ENCODE data around the gene TMC5.

Gene TMC5

GRCh38 chr16:19418200-19418599, 517 bp downstream of the TMC5 start:
- DNase-seq (ENCODE audit: low read depth, low spot score), result no peak
- TF ChIP-seq FOXP2 (optimal IDR thresholded peaks at IDR 0.05; ENCODE audit: control extremely low read depth, extremely low read length, insufficient read depth) (no peak), EZH2 (IDR thresholded peaks at IDR 0.05) (no peak), POLR2AphosphoS5 (IDR thresholded peaks at IDR 0.05; ENCODE audit: borderline replicate concordance, low read depth, low read length) (no peak)
- H3K9me3 ChIP-seq (ENCODE audit: low read depth, low read length), result no peaks in the 10 kb centered on the region
- no peak overlapping the region for H3K4me3 ChIP-seq
- H3K36me3 ChIP-seq (ENCODE audit: insufficient read depth, low read length), result no peaks in the 10 kb centered on the region
- no peak overlapping the region for H3K27ac ChIP-seq
- H3K9ac ChIP-seq (ENCODE audit: insufficient read length), result no peak overlapping the region

DNA sequence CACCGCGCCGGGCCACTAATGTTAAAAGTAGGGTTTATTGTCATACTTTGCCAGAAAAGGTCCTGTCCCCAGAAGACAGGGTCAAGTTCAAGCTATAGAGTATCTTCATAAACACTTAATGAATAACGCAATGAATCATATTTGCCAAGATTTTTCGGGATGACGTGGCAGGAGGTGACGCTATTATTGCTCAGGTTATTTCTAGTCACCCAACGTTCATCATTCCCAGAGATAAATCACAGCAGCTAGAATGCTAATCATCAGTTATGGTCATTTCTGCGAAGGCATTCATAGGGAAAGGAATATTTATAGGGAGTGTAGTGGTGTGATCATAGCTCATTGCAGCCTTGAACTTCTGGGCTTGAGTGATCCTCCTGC, 2.0 kb downstream of the TMC5 start:
- Histone ChIP-seq H3K9me3 (ENCODE audit: low read depth, low read length) (no peaks in the 10 kb centered on the region), H3K36me3 (ENCODE audit: insufficient read depth, low read length) (no peaks in the 10 kb centered on the region), H3K27ac (no peak overlapping the region), H3K4me3 (no peak overlapping the region), H3K9ac (ENCODE audit: insufficient read length) (no peak overlapping the region)
- DNase-seq (ENCODE audit: low read depth, low spot score), result no peak
- TF ChIP-seq EZH2 (IDR thresholded peaks at IDR 0.05) (no peak), FOXP2 (optimal IDR thresholded peaks at IDR 0.05; ENCODE audit: control extremely low read depth, extremely low read length, insufficient read depth) (no peak), POLR2AphosphoS5 (IDR thresholded peaks at IDR 0.05; ENCODE audit: borderline replicate concordance, low read depth, low read length) (no peak)

- Histone ChIP-seq H3K9me3 (ENCODE audit: low read depth, low read length) (no peaks in the 10 kb centered on the region), H3K27ac (no peak overlapping the region), H3K4me3 (no peak overlapping the region), H3K36me3 (ENCODE audit: insufficient read depth, low read length) (no peaks in the 10 kb centered on the region), H3K9ac (ENCODE audit: insufficient read length) (no peak overlapping the region)
- DNase-seq (ENCODE audit: low read depth, low spot score), result no peak
- TF ChIP-seq POLR2AphosphoS5 (IDR thresholded peaks at IDR 0.05; ENCODE audit: borderline replicate concordance, low read depth, low read length) (no peak), EZH2 (IDR thresholded peaks at IDR 0.05) (no peak), FOXP2 (optimal IDR thresholded peaks at IDR 0.05; ENCODE audit: control extremely low read depth, extremely low read length, insufficient read depth) (no peak)
Measured at GRCh38 chr16:19424478-19424877, 6.8 kb downstream of the TMC5 start.

DNA sequence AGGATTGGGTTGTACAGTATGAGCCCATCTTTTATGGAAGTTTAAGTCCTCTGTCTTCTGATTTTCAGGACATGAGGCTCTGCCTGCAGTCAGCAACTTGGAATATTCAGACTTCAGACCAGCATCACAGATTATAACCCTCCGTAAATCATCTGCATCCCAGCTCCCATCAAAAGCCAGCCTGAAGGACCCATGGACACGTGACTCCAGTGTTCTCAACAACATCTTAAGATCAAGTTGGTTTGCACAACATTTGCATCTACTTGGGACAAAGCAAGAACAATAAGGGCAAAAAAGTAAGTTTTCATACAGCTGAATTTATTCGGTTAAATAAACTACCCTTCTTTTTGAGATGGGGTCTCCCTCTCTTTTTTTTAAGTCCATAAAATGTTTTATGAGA, 12.7 kb downstream of the TMC5 start:
- no peak for DNase-seq (ENCODE audit: low read depth, low spot score)
- Histone ChIP-seq H3K36me3 (ENCODE audit: insufficient read depth, low read length) (no peaks in the 10 kb centered on the region), H3K27ac (no peak overlapping the region), H3K9ac (ENCODE audit: insufficient read length) (no peak overlapping the region), H3K9me3 (ENCODE audit: low read depth, low read length) (no peaks in the 10 kb centered on the region), H3K4me3 (no peak overlapping the region)
- TF ChIP-seq EZH2 (IDR thresholded peaks at IDR 0.05) (no peak), FOXP2 (optimal IDR thresholded peaks at IDR 0.05; ENCODE audit: control extremely low read depth, extremely low read length, insufficient read depth) (no peak), POLR2AphosphoS5 (IDR thresholded peaks at IDR 0.05; ENCODE audit: borderline replicate concordance, low read depth, low read length) (no peak)

DNA sequence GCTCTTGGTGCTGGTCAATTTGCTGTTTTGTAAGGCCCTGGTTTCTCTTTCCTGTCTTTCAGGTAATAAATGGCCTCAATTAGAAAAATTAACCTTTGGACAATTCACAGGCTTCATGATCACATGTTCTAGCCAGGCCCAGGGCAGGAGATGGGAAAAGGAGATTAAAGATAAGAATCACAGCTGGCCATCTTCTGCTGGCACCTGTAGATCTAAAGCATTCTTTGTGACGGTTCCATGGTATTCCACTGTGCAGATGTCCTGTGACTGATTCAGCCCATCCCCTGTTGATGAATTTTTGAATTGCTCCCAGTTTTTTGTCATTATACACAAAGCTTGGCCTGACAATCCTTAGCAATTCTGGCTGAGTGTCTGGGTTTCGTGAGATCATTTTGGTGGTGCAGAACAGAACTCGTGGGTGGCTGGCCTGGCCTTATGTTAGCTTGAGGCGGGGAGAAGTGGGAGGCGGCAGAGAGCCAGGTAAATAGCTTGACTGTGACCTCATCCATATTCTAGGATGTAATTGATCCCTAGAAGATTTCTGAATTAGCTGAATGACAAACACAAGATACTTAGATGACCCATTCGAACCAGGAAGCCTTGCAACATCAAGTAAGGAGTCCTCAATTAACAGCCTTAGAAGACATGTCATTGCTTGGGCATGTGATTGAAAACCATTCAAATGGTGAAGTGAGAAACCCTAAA, 14.1 kb downstream of the TMC5 start:
- TF ChIP-seq EZH2 (IDR thresholded peaks at IDR 0.05) (no peak), FOXP2 (optimal IDR thresholded peaks at IDR 0.05; ENCODE audit: control extremely low read depth, extremely low read length, insufficient read depth) (no peak), POLR2AphosphoS5 (IDR thresholded peaks at IDR 0.05; ENCODE audit: borderline replicate concordance, low read depth, low read length) (no peak)
- H3K4me3 ChIP-seq, result no peak overlapping the region
- H3K36me3 ChIP-seq (ENCODE audit: insufficient read depth, low read length), result no peaks in the 10 kb centered on the region
- no peak for DNase-seq (ENCODE audit: low read depth, low spot score)
- H3K9ac ChIP-seq (ENCODE audit: insufficient read length), result no peak overlapping the region
- no peaks in the 10 kb centered on the region for H3K9me3 ChIP-seq (ENCODE audit: low read depth, low read length)
- no peak overlapping the region for H3K27ac ChIP-seq

GRCh38 chr16:19432429-19432828, 14.7 kb downstream of the TMC5 start:
- DNase-seq (ENCODE audit: low read depth, low spot score), result no peak
- H3K9ac ChIP-seq (ENCODE audit: insufficient read length), result no peak overlapping the region
- H3K4me3 ChIP-seq, result no peak overlapping the region
- H3K9me3 ChIP-seq (ENCODE audit: low read depth, low read length), result no peaks in the 10 kb centered on the region
- TF ChIP-seq POLR2AphosphoS5 (IDR thresholded peaks at IDR 0.05; ENCODE audit: borderline replicate concordance, low read depth, low read length), result no peak
- no peak for TF ChIP-seq FOXP2 (optimal IDR thresholded peaks at IDR 0.05; ENCODE audit: control extremely low read depth, extremely low read length, insufficient read depth)
- no peak for TF ChIP-seq EZH2 (IDR thresholded peaks at IDR 0.05)
- no peak overlapping the region for H3K27ac ChIP-seq
- H3K36me3 ChIP-seq (ENCODE audit: insufficient read depth, low read length), result no peaks in the 10 kb centered on the region

GRCh38 chr16:19434584-19434983, 16.9 kb downstream of the TMC5 start:
- Histone ChIP-seq H3K9ac (ENCODE audit: insufficient read length) (no peak overlapping the region), H3K4me3 (no peak overlapping the region), H3K36me3 (ENCODE audit: insufficient read depth, low read length) (no peaks in the 10 kb centered on the region), H3K9me3 (ENCODE audit: low read depth, low read length) (no peaks in the 10 kb centered on the region), H3K27ac (no peak overlapping the region)
- TF ChIP-seq FOXP2 (optimal IDR thresholded peaks at IDR 0.05; ENCODE audit: control extremely low read depth, extremely low read length, insufficient read depth), result no peak
- no peak for TF ChIP-seq EZH2 (IDR thresholded peaks at IDR 0.05)
- no peak for TF ChIP-seq POLR2AphosphoS5 (IDR thresholded peaks at IDR 0.05; ENCODE audit: borderline replicate concordance, low read depth, low read length)
- no peak for DNase-seq (ENCODE audit: low read depth, low spot score)

DNA sequence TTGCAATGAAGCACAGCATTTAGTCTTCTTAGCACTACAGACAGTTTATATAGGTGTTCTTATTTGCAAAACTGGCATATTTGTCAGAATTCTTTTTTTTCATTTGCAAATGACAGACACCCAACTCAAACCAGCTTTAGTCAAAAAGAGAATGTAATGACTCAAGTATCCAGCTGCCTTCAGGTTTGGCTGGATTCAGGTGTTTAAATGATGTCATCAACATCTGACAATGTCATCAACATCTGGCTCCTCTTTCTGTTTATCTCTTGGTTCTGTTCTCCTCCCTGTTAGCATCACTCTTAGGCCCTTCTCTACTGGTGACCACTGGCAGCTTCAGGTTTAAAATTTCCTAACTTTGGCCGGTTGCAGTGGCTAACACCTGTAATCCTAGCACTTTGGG, 18.9 kb downstream of the TMC5 start:
- no peak overlapping the region for H3K4me3 ChIP-seq
- no peak overlapping the region for H3K27ac ChIP-seq
- H3K9ac ChIP-seq (ENCODE audit: insufficient read length), result no peak overlapping the region
- H3K36me3 ChIP-seq (ENCODE audit: insufficient read depth, low read length), result no peaks in the 10 kb centered on the region
- DNase-seq (ENCODE audit: low read depth, low spot score), result no peak
- TF ChIP-seq POLR2AphosphoS5 (IDR thresholded peaks at IDR 0.05; ENCODE audit: borderline replicate concordance, low read depth, low read length) (no peak), FOXP2 (optimal IDR thresholded peaks at IDR 0.05; ENCODE audit: control extremely low read depth, extremely low read length, insufficient read depth) (no peak), EZH2 (IDR thresholded peaks at IDR 0.05) (no peak)
- H3K9me3 ChIP-seq (ENCODE audit: low read depth, low read length), result no peaks in the 10 kb centered on the region

GRCh38 chr16:19437280-19437679, 19.6 kb downstream of the TMC5 start:
- H3K36me3 ChIP-seq (ENCODE audit: insufficient read depth, low read length), result no peaks in the 10 kb centered on the region
- H3K4me3 ChIP-seq, result no peak overlapping the region
- TF ChIP-seq POLR2AphosphoS5 (IDR thresholded peaks at IDR 0.05; ENCODE audit: borderline replicate concordance, low read depth, low read length) (no peak), EZH2 (IDR thresholded peaks at IDR 0.05) (no peak), FOXP2 (optimal IDR thresholded peaks at IDR 0.05; ENCODE audit: control extremely low read depth, extremely low read length, insufficient read depth) (no peak)
- H3K9me3 ChIP-seq (ENCODE audit: low read depth, low read length), result no peaks in the 10 kb centered on the region
- H3K9ac ChIP-seq (ENCODE audit: insufficient read length), result no peak overlapping the region
- no peak overlapping the region for H3K27ac ChIP-seq
- DNase-seq (ENCODE audit: low read depth, low spot score), result no peak
